OCI-LY1 (cell line): ENCODE data around the gene ATP6AP1.
"Not testable (repeated sequence)": the region's sequence is repeated elsewhere in the genome, so short reads cannot be mapped to it uniquely, and the experiment has no call there.

ENCODE experiments used
- H2AFZ ChIP-seq: fragments of 200-600 bp; sonication (generic), shearing (Covaris generic); 2 replicates; pipeline ENCODE4 v1.6.0; 2014; ENCODE audit warnings: antibody characterized with exemption, mild to moderate bottlenecking, low read length
- H3F3A ChIP-seq: fragments of 200-600 bp; sonication (generic), shearing (Covaris generic); 2 replicates; pipeline ENCODE4 v1.6.0; 2014; ENCODE audit warnings: mild to moderate bottlenecking, antibody characterized with exemption, low read length, moderate library complexity; ENCODE audit not compliant: insufficient read depth
- H3K27ac ChIP-seq: fragments of 200-600 bp; sonication (generic); 2 replicates; pipeline ENCODE4 v1.5.1; 2014; ENCODE audit warnings: low read length, mixed run types, mild to moderate bottlenecking, low read depth; ENCODE audit not compliant: poor library complexity, severe bottlenecking
- H3K27me3 ChIP-seq: fragments of 200-600 bp; sonication (generic); 2 replicates; pipeline ENCODE4 v1.6.0; 2014; ENCODE audit warnings: antibody characterized with exemption, mild to moderate bottlenecking, low read length, moderate library complexity; ENCODE audit not compliant: insufficient read depth
- H3K36me3 ChIP-seq: fragments of 200-600 bp; sonication (generic); 2 replicates; pipeline ENCODE4 v1.6.1; 2014; ENCODE audit warnings: mild to moderate bottlenecking, antibody characterized with exemption, low read length, moderate library complexity, mixed read lengths; ENCODE audit not compliant: insufficient read depth
- H3K4me1 ChIP-seq: fragments of 200-600 bp; sonication (generic); 2 replicates; pipeline ENCODE4 v1.5.1; 2014; ENCODE audit warnings: mild to moderate bottlenecking, low read length, moderate library complexity; ENCODE audit not compliant: insufficient read depth, severe bottlenecking
- H3K4me2 ChIP-seq: fragments of 200-600 bp; sonication (generic), shearing (Covaris generic); 2 replicates; pipeline ENCODE4 v1.6.1; 2014; ENCODE audit warnings: low read length
- H3K4me3 ChIP-seq: fragments of 200-600 bp; sonication (generic); 2 replicates; pipeline ENCODE4 v1.5.1; 2014; ENCODE audit warnings: low read length, low read depth, mild to moderate bottlenecking, mixed read lengths; ENCODE audit not compliant: poor library complexity, severe bottlenecking
- H3K79me2 ChIP-seq: fragments of 200-600 bp; shearing (Covaris generic); 2 replicates; pipeline ENCODE4 v1.6.1; 2016; ENCODE audit warnings: mixed run types, low read length, mixed read lengths; ENCODE audit not compliant: insufficient read depth
- H3K9ac ChIP-seq: fragments of 200-600 bp; sonication (generic), shearing (Covaris generic); 2 replicates; pipeline ENCODE4 v1.6.1; 2014; ENCODE audit warnings: mild to moderate bottlenecking, low read length, mixed read lengths
- H3K9me2 ChIP-seq: fragments of 200-600 bp; sonication (generic), shearing (Covaris generic); 2 replicates; pipeline ENCODE4 v1.6.1; 2014; ENCODE audit warnings: low read depth, mild to moderate bottlenecking, low read length, mixed read lengths
- H3K9me3 ChIP-seq: fragments of 200-600 bp; shearing (Covaris generic); 2 replicates; pipeline ENCODE4 v1.6.1; 2014; ENCODE audit warnings: low read length, mixed read lengths
- H4K20me1 ChIP-seq: fragments of 200-600 bp; sonication (generic), shearing (Covaris generic); 2 replicates; pipeline ENCODE4 v1.6.0; 2016; ENCODE audit warnings: mild to moderate bottlenecking, low read length; ENCODE audit not compliant: insufficient read depth
- EZH2 ChIP-seq: fragments of 200-600 bp; sonication (generic), shearing (Covaris generic); IDR thresholded peaks from 2 replicates; pipeline ENCODE4 v1.8.0; 2017; ENCODE audit warnings: borderline replicate concordance, mixed run types, mild to moderate bottlenecking, antibody characterized with exemption, low read length, moderate library complexity, mixed read lengths
- TF ChIP-seq, protein P1 (sequence below): fragments of 200-600 bp; sonication (generic), shearing (Covaris generic); IDR thresholded peaks from 2 replicates; pipeline ENCODE4 v1.5.1; 2017; ENCODE audit warnings: mild to moderate bottlenecking, antibody characterized with exemption, low read length, moderate library complexity, mixed read lengths

ATP6AP1 gene

DNA sequence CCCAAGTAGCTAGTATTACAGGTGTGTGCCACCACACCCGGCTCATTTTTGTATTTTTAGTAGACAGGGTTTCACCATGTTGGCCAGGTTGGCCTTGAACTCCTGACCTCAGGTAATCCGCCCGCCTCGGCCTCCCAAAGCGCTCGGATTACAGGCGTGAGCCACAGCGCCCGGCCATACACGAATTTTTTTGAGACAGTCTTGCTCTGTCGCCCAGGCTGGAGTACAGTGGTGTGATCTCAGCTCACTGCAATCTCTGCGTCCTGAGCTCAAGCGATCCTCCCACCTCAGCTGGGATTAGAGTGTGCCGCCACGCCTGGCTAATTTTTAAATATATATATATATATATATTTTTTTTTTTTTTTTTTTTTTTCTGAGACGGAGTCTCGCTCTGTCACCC lies 32.1 kb upstream of the ATP6AP1 start:
- H3K79me2 ChIP-seq, H2AFZ ChIP-seq, H3K9ac ChIP-seq, H3K9me2 ChIP-seq, H3K27me3 ChIP-seq, H3K4me3 ChIP-seq, H3K9me3 ChIP-seq, H3K27ac ChIP-seq, H3K4me2 ChIP-seq, H3F3A ChIP-seq, H4K20me1 ChIP-seq: not testable (repeated sequence)
- Histone ChIP-seq H3K4me1 (peaks cover 22% of the 10 kb centered on the region), H3K36me3 (peaks cover 31% of the 10 kb centered on the region)

DNA sequence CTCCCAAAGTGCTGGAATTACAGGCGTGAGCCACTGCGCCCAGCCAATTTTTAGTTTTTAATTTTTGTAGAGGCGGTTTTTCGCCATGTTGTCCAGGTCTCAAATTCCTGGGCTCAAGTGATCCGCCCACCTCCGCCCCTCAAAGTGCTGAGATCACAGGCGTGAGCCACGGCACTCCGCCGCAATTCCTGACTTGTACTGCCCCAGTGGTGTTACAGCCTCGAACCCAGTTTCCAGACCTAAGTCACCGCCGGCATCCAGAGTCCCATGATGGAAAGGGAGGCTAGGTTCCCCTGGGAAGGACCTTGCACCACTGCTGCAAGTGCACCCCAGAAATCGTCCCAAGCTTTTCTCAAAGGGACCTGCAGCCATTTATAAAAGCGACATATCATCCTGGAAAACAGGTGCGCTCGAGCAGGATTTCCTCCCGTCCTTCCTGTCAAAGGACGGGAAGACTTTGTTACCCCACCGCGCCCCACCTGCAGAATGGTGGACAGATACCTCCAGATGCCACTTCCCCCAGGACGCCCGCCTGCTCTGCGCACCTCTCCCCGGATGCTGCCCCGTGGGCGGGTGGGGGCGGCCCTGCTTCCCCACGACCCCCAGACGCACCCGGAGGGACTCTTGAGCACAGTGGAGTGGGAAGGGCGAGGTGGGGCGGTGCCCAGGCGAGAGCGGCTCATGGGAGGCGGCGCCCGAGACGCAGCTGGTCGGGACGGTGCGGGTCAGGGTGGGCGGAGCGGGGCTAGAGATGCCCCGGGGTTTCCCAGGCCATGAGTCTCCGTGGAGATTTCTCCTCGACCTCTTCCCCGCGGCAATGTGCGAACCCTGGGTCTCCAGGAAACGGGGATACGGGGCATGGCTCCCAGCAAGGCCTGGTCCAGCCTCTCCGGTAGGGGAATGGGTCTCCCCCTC lies 31.2 kb upstream of the ATP6AP1 start:
- H4K20me1 ChIP-seq, result no peaks in the 10 kb centered on the region
- TF ChIP-seq EZH2, result no peak
- TF ChIP-seq, protein P1, sequence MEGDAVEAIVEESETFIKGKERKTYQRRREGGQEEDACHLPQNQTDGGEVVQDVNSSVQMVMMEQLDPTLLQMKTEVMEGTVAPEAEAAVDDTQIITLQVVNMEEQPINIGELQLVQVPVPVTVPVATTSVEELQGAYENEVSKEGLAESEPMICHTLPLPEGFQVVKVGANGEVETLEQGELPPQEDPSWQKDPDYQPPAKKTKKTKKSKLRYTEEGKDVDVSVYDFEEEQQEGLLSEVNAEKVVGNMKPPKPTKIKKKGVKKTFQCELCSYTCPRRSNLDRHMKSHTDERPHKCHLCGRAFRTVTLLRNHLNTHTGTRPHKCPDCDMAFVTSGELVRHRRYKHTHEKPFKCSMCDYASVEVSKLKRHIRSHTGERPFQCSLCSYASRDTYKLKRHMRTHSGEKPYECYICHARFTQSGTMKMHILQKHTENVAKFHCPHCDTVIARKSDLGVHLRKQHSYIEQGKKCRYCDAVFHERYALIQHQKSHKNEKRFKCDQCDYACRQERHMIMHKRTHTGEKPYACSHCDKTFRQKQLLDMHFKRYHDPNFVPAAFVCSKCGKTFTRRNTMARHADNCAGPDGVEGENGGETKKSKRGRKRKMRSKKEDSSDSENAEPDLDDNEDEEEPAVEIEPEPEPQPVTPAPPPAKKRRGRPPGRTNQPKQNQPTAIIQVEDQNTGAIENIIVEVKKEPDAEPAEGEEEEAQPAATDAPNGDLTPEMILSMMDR, result no peak
- H3K27ac ChIP-seq, result peak overlapping the region; percentile 97
- H3K36me3 ChIP-seq, result peaks cover 34% of the 10 kb centered on the region
- H3K9me2 ChIP-seq, result no peaks in the 10 kb centered on the region
- H3K9me3 ChIP-seq, result no peaks in the 10 kb centered on the region
- H3K9ac ChIP-seq, result peak overlapping the region; percentile 99
- H3K4me1 ChIP-seq, result peaks cover 22% of the 10 kb centered on the region
- H3F3A ChIP-seq, result peaks cover 10% of the 10 kb centered on the region
- peak overlapping the region; percentile 99 for H3K4me3 ChIP-seq
- H3K4me2 ChIP-seq, result peak overlapping the region; percentile 95
- H3K27me3 ChIP-seq, result no peaks in the 10 kb centered on the region
- H2AFZ ChIP-seq, result no peak overlapping the region
- peaks cover 3% of the 10 kb centered on the region; the same call in 1 of the 2 replicates for H3K79me2 ChIP-seq

DNA sequence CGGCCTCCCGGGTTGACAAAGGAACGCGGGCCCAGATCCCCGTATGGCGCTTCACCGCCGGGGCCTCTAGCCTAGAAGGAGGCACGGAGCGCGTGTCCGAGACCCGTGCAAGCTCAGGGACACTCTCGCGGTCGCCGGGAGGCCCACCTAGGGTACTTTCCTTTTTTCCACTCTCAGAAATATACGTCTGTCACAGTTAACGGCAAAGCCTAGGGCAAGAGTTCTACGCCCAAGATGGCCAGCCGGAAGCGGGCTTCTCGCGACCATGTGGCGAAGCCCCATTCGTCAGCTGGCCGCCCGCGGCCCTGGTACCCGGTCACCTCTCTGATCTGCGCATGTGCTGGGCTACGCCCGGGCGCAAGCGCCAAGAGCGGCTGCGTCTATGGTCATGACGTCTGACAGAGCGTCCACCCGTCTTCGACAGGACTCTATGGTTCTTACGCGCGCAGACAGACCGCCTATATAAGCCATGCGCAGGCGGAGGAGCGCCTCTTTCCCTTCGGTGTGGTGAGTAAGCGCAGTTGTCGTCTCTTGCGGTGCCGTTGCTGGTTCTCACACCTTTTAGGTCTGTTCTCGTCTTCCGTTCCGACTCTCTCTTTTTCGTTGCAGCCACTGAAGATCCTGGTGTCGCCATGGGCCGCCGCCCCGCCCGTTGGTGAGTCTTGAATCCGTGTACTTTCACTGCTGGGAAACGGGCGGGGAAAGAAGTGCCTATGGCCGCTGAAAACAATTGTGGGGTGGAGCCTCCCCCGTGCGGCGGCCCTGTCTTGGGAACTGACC lies 30.4 kb upstream of the ATP6AP1 start, which contains the start of gene RPL10:
Gene RPL10 (plus strand): TSS at position 490 of the 780 bp plus-strand sequence. CDS start 143 bp downstream, at position 633.
- Histone ChIP-seq H2AFZ (no peak within 1 kb of the TSS), H3K27ac (peak within 1 kb of the TSS; percentile 97)

More for the DNA sequence above, 30.4 kb upstream of the ATP6AP1 start, which contains the start of gene RPL10:
- no peaks in the 10 kb centered on the region for H3K9me2 ChIP-seq
- peaks cover 10% of the 10 kb centered on the region for H3F3A ChIP-seq
- H3K9ac ChIP-seq, result peak within 1 kb of the TSS; percentile 99
- peaks cover 3% of the 10 kb centered on the region; the same call in 1 of the 2 replicates for H3K79me2 ChIP-seq
- H3K4me1 ChIP-seq, result peaks cover 22% of the 10 kb centered on the region
- TF ChIP-seq, protein P1, result no peak
- no peak for TF ChIP-seq EZH2
- no peaks in the 10 kb centered on the region for H4K20me1 ChIP-seq
- H3K4me2 ChIP-seq, result peak within 1 kb of the TSS; percentile 95
- H3K27me3 ChIP-seq, result no peaks in the 10 kb centered on the region
- H3K9me3 ChIP-seq, result no peaks in the 10 kb centered on the region
- H3K36me3 ChIP-seq, result peaks cover 34% of the 10 kb centered on the region
- peak within 1 kb of the TSS; percentile 99 for H3K4me3 ChIP-seq
